RWPE1 (cell line): ENCODE measurements around the gene GK.
"Not testable (repeated sequence)": the region's sequence is repeated elsewhere in the genome, so short reads cannot be mapped to it uniquely, and the experiment has no call there.

Experiments
- CTCF ChIA-PET: fragments of 350-600 bp; sonication (Branson Sonifier 250); formaldehyde crosslinking; extraction: SDS; loops from one replicate; lab custom pipeline; 2021; lab: Yijun Ruan, JAX
- POLR2A ChIA-PET: fragments of 400-600 bp; formaldehyde crosslinking; extraction: SDS; loops from one replicate; lab custom pipeline; 2020; ENCODE audit warnings: antibody characterized with exemption; ENCODE audit not compliant: low non-redundant PET; lab: Yijun Ruan, JAX
- DNase-seq: peaks from one replicate; pipeline ENCODE4 v3.0.0; 2012; ENCODE audit warnings: low spot score
- H3K27ac ChIP-seq: fragments of 450-650 bp; 2 replicates; pipeline ENCODE4 v1.5.1; 2017
- TF ChIP-seq, protein P1 (sequence below): fragments of 450-650 bp; conservative IDR thresholded peaks from 2 replicates; pipeline ENCODE4 v1.5.1; 2017; ENCODE audit warnings: low read depth, mild to moderate bottlenecking

The GK gene

DNA sequence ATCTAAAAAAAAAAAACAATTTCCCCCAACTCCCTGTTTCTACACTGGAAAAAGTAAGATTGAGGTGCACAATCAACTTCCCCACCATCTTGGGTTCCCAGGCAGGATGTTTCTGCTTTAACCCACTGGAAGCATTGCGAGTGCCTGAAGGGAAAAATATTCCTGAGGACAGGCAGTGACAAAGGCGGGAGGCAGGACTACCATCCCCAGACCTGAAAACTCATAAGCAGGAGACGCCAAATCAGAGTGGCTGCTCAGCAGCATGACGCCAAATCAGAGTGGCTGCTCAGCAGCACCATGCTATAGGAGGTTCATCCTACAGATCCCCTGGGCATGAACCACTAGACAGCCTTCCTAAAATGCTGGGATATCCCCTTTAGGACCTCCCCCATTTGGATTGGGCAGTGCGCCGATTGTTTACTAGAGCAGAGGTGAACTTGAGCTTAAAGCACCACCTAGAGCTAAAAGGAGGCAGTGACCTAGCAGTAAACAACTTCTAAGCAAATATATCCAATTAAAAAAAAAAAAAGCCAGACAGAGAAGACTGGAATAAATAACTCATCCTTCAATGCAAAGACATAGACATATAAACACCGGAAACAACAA lies 35.0 kb upstream of the GK start:
- CTCF ChIA-PET, result interaction anchor here (0.7 kb wide), 2 partner anchors 12 to 46 kb away, joined by 3 to 5 read pairs; no protein-coding TSS in a partner anchor
- TF ChIP-seq, protein P1, sequence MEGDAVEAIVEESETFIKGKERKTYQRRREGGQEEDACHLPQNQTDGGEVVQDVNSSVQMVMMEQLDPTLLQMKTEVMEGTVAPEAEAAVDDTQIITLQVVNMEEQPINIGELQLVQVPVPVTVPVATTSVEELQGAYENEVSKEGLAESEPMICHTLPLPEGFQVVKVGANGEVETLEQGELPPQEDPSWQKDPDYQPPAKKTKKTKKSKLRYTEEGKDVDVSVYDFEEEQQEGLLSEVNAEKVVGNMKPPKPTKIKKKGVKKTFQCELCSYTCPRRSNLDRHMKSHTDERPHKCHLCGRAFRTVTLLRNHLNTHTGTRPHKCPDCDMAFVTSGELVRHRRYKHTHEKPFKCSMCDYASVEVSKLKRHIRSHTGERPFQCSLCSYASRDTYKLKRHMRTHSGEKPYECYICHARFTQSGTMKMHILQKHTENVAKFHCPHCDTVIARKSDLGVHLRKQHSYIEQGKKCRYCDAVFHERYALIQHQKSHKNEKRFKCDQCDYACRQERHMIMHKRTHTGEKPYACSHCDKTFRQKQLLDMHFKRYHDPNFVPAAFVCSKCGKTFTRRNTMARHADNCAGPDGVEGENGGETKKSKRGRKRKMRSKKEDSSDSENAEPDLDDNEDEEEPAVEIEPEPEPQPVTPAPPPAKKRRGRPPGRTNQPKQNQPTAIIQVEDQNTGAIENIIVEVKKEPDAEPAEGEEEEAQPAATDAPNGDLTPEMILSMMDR, result no peak
- DNase-seq, result no peak
- no peak overlapping the region for H3K27ac ChIP-seq
- POLR2A ChIA-PET, result no interaction called here

DNA sequence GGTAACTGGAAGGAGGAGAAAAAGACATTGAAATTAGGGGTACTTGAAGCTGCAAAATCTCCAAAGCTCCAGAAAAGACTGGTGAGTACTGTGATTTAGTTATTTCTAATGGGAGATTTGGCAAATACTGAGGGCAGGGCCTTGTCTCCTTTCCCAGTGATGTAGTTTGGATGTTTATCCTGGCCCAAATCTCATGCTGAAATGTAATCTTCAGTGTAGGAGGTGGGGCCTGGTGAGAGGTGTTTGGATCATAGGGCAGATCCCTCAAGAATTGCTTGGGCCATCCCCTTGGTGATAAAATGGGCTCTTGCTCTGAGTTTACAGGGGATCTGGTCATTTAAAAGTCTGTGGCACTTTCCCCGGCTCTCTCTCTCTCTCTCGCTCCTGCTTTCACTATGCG lies 33.1 kb upstream of the GK start:
- ChIA-PET POLR2A (no interaction called here), CTCF (no interaction called here)
- no peak for DNase-seq
- TF ChIP-seq, protein P1, result no peak
- no peak overlapping the region for H3K27ac ChIP-seq

DNA sequence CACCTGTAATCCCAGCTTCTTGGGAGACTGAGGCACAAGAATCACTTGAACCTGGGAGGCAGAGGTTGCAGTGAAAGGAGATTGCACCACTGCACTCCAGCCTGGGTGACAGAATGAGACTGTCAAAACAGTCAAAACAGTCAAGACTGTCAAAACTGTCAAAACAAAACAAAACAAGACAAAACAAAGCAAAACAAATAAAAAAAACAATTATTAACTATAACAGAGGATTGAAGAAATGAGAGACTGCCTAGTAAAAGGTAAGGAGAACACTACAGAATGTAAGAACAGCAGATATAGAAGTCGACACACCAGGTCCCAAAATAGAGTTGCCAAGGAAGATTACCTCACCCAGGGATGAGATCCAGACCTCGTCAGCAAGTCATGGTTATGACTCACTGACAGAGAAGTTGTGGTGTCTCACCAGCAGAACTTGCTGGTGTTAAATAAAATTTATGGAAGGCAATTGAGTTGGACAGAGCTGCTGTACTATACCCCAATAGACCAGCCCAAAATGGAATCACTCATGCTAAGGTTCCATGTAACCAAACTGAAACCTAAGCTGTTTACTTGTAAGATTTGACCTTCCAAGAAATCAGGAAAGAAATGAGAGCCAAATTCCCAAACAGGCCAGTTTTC lies 32.1 kb upstream of the GK start:
- DNase-seq, result peak; percentile 64
- H3K27ac ChIP-seq, result no peak overlapping the region
- TF ChIP-seq, protein P1, result no peak
- CTCF ChIA-PET, result no interaction called here
- POLR2A ChIA-PET, result no interaction called here

DNA sequence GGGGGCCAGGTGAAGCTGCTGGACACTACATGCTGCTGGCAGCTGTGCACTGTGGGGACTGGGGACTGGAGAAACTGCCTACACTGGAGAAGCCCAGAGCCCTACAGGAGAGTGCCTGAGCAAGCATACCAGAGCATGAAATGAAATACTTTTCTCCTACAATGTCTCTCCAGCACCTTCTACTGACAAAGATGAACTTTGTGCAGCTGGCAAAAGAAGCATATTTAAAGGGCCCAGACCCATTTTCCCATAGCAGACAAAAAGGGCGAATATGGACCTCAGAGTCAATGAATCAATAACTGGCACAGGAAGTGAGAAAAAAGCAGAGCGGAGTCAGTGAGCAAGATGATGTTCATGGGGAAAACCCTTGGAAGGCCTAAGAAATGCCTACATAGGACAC lies 30.9 kb upstream of the GK start:
- no peak overlapping the region for H3K27ac ChIP-seq
- TF ChIP-seq, protein P1, result no peak
- CTCF ChIA-PET, result no interaction called here
- POLR2A ChIA-PET, result no interaction called here
- DNase-seq, result no peak

DNA sequence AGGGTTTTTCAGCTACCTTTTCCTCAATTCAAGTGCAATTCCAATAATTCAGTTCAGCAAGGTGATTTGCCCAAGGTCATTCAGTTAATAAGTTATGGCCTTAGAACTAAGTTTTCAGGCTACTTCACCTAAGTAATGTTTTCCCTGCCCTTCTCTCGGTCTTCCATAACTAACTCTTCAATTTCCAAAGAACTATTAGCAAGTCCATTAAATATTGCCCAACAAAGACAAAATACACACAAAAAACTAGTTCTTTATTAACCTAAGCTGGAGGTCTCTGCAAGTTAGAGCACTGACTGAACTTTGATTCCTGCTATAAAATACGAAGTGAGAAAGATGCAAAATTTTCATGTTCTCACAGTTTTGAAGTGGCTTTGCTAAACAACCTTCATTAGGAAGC lies 26.8 kb upstream of the GK start:
- CTCF ChIA-PET, result no interaction called here
- POLR2A ChIA-PET, result no interaction called here
- no peak overlapping the region for H3K27ac ChIP-seq
- DNase-seq, result no peak
- TF ChIP-seq, protein P1, result no peak

DNA sequence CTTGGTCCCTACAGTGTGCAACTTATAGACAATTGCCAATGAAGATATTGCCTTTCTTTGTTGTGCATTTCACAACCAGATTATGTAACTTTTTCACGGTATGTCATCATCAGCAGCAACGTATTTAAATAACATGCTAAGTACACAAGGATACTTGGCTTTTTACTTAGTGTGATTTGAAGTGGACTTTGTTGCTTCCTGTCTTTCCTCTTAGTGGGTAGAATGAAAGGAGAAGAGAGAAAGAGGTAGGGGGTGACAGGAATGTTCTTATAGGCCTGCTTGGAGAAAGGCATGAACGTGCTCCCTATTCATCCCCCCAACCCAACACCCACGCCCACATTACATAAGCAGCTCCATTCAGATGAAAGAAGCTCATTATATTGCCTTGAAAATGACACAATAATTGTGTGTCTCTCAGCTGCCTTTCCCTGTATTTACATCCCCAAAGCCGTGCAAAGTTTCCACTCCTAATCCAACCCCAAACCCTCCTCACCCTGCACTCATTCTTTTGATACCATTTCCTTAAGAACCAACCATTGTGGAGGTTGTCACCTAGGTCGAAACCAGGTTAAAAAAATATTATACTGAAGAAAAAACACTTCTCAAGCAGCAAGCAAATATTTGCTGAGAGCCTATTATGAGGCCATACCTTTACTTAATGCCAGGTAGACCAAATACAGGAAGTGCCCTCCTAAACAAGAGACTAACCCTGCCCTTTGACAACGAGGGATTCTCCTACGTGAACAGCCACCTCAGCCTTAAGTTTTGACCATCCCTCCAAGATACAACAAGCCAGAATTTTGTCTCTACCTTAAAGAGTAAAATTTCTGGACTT lies 25.2 kb upstream of the GK start:
- ChIA-PET POLR2A (no interaction called here), CTCF (no interaction called here)
- TF ChIP-seq, protein P1, result no peak
- DNase-seq, result no peak
- H3K27ac ChIP-seq, result no peak overlapping the region

DNA sequence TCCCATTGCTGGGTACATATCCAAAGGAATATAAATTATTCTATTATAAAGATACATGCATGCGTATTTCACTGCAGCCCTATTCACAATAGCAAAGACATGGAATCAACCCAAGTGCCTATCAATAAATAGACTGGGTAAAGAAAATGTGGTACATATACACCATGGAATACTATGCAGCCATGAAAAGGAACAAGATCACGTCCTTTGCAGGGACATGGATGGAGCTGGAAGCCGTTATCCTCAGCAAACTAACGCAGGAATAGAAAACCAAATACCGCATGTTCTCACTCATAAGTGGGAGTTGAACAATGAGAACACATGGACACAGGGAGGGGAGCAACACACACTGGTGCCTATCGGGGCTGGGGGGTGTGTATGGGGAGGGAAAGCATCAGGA lies 19.2 kb upstream of the GK start:
- CTCF ChIA-PET, result interaction anchor here (0.6 kb wide), 1 partner anchor 101 kb away, joined by 4 read pairs; no protein-coding TSS in a partner anchor
- H3K27ac ChIP-seq, POLR2A ChIA-PET, DNase-seq: not testable (repeated sequence)
